HCT116 (cell line): ENCODE results near the gene PGA4. TPM values are rescaled to one million over a fixed set of nuclear protein-coding genes. Genes with fewer than 3 reads are reported as not detected.

Source experiments
- ATAC-seq: fragments of 200-7000 bp; cut with Tn5 transposase; 2 replicates; pipeline ENCODE4 v1.9.1; 2020; ENCODE audit warnings: mild to moderate bottlenecking, moderate library complexity
- BruUV-seq: library from RNA; stranded (reverse); fragments of 400-500 nt; replicated peaks from 2 replicates; lab custom pipeline; 2021; lab: Mats Ljungman, UMichigan
- CTCF ChIA-PET: fragments of 300-600 bp; sonication (Branson Sonifier 250); formaldehyde crosslinking; loops from one replicate; lab custom pipeline; 2021; ENCODE audit warnings: antibody characterized with exemption; lab: Charles Lee
- POLR2A ChIA-PET: fragments of 300-600, 350-600 bp; sonication (Branson Sonifier 250); formaldehyde crosslinking; loops from one replicate; lab custom pipeline; 2021; ENCODE audit warnings: antibody characterized with exemption; lab: Charles Lee
- RAD21 ChIA-PET, 2 experiments: fragments of 300-600 bp; sonication (Branson Sonifier 250); formaldehyde crosslinking; loops; one replicate each; lab custom pipeline; 2023; ENCODE audit warnings: low total read pairs in 2 of 2; ENCODE audit not compliant: uncharacterized antibody in 2 of 2, unreplicated experiment in 2 of 2, low non-redundant PET in 1 of 2; lab: Charles Lee
- DNase-seq: peaks from one replicate; pipeline ENCODE4 v3.0.0-alpha.2; 2010; ENCODE audit warnings: low read depth, low spot score
- H2AFZ ChIP-seq: fragments of 200-600 bp; shearing (Covaris generic), sonication (generic); 2 replicates; pipeline ENCODE4 v1.6.1; 2017; ENCODE audit warnings: low read depth, mixed run types, mixed read lengths, antibody characterized with exemption, low read length; ENCODE audit not compliant: poor library complexity, severe bottlenecking
- H3K27ac ChIP-seq: 2 replicates; pipeline ENCODE4 v1.5.1; 2012; ENCODE audit warnings: low read depth, low read length
- H3K27me3 ChIP-seq: fragments of 200-600 bp; sonication (generic); 2 replicates; pipeline ENCODE4 v1.6.1; 2016; ENCODE audit warnings: mixed run types, low read length, mixed read lengths; ENCODE audit not compliant: insufficient read depth
- H3K36me3 ChIP-seq, 2 experiments: fragments of 200-500 bp in 1 of 2; fragments of 200-600 bp in 1 of 2; sonication (Bioruptor generic) in 1 of 2; sonication (generic) in 1 of 2; 2 replicates each; pipeline versions ENCODE4 v1.5.1 to v1.6.1; 2014 to 2016; ENCODE audit warnings: low read length in 2 of 2, inconsistent platforms in 1 of 2, mixed read lengths in 1 of 2, mixed run types in 1 of 2; ENCODE audit not compliant: insufficient read depth in 2 of 2, control insufficient read depth in 1 of 2
- H3K4me1 ChIP-seq, 2 experiments: fragments of 200-600 bp in 1 of 2; sonication (generic) in 1 of 2; 2 replicates each; pipeline versions ENCODE4 v1.5.1 to v1.6.1; 2012 to 2017; ENCODE audit warnings: low read length in 2 of 2, inconsistent platforms in 1 of 2, mild to moderate bottlenecking in 1 of 2, mixed read lengths in 1 of 2, mixed run types in 1 of 2, moderate library complexity in 1 of 2; ENCODE audit not compliant: insufficient read depth in 2 of 2, control insufficient read depth in 1 of 2
- H3K4me2 ChIP-seq: fragments of 200-600 bp; sonication (generic); 2 replicates; pipeline ENCODE4 v1.6.1; 2017; ENCODE audit warnings: mixed run types, low read length, mixed read lengths
- H3K4me3 ChIP-seq, 2 experiments: fragments of 200-600 bp in 1 of 2; sonication (generic) in 1 of 2; replicated peaks in 1 of 2; 2 replicates each; pipeline ENCODE4 v1.5.1; 2011 to 2016; ENCODE audit warnings: low read length in 2 of 2, control low read depth in 1 of 2, low read depth in 1 of 2, mild to moderate bottlenecking in 1 of 2, mixed read lengths in 1 of 2, mixed run types in 1 of 2
- H3K79me2 ChIP-seq: fragments of 200-600 bp; sonication (generic); 2 replicates; pipeline ENCODE4 v1.6.1; 2017; ENCODE audit warnings: mild to moderate bottlenecking, mixed run types, low read length, moderate library complexity, mixed read lengths; ENCODE audit not compliant: insufficient read depth
- H3K9ac ChIP-seq: fragments of 200-600 bp; sonication (generic); 2 replicates; pipeline ENCODE4 v1.6.1; 2016; ENCODE audit warnings: low read length, mixed read lengths
- H3K9me2 ChIP-seq: fragments of 200-600 bp; sonication (generic), shearing (Covaris generic); 2 replicates; pipeline ENCODE4 v1.6.1; 2017; ENCODE audit warnings: mixed run types, mild to moderate bottlenecking, moderate library complexity; ENCODE audit not compliant: insufficient read depth
- H3K9me3 ChIP-seq, 2 experiments: fragments of 200-500 bp in 1 of 2; fragments of 200-600 bp in 1 of 2; sonication (Bioruptor generic) in 1 of 2; sonication (generic) in 1 of 2; 2 replicates each; pipeline ENCODE4 v1.6.1; 2014 to 2017; ENCODE audit warnings: low read length in 2 of 2, mixed read lengths in 2 of 2, inconsistent platforms in 1 of 2, low read depth in 1 of 2, mild to moderate bottlenecking in 1 of 2, mixed run types in 1 of 2, moderate library complexity in 1 of 2; ENCODE audit not compliant: control insufficient read depth in 1 of 2, insufficient read depth in 1 of 2
- H4K20me1 ChIP-seq: fragments of 200-600 bp; sonication (generic), shearing (Covaris generic); 2 replicates; pipeline ENCODE4 v1.6.1; 2017; ENCODE audit warnings: mixed run types, mild to moderate bottlenecking, moderate library complexity; ENCODE audit not compliant: insufficient read depth
- CBX3 ChIP-seq: IDR thresholded peaks from 2 replicates; pipeline ENCODE4 v1.6.1; 2012; ENCODE audit warnings: low read depth
- CEBPB ChIP-seq: IDR thresholded peaks from 2 replicates; pipeline ENCODE4 v1.6.1; 2012; ENCODE audit warnings: low read depth
- REST ChIP-seq: IDR thresholded peaks from 2 replicates; pipeline ENCODE4 v1.6.1; 2012; ENCODE audit warnings: low read depth
- TCF7L2 ChIP-seq: IDR thresholded peaks from 2 replicates; pipeline ENCODE4 v1.7.0; 2011; ENCODE audit warnings: borderline replicate concordance, inconsistent platforms; ENCODE audit not compliant: insufficient read depth, insufficient read length; ENCODE audit errors: extremely low read depth
- ZFX ChIP-seq: fragments of 450-650 bp; IDR thresholded peaks from 2 replicates; pipeline ENCODE4 v1.6.1; 2017
- ZNF274 ChIP-seq: fragments of 200-500 bp; sonication (Bioruptor generic); IDR thresholded peaks from 2 replicates; pipeline ENCODE4 v1.6.1; 2014; ENCODE audit warnings: mild to moderate bottlenecking, low read depth, low read length, inconsistent platforms
- intact Hi-C: fragments of 100-400 bp; cut with micrococcal nuclease; formaldehyde crosslinking; loops from 2 replicates; pipeline ENCODE4 v1.10.0; 2022
- total RNA-seq: library from RNA; stranded (reverse); gene quantifications from one replicate; pipeline ENCODE4 v1.2.1, GENCODE V29; 2021; ENCODE audit not compliant: unreplicated experiment
- TF ChIP-seq, protein P1 (sequence below): IDR thresholded peaks from 2 replicates; pipeline ENCODE4 v1.6.1; 2011; ENCODE audit warnings: mild to moderate bottlenecking, low read length, moderate library complexity; ENCODE audit not compliant: insufficient replicate concordance; ENCODE audit errors: extremely low read depth
- TF ChIP-seq, protein P2 (sequence below): IDR thresholded peaks from 2 replicates; pipeline ENCODE4 v1.6.1; 2012

The PGA4 gene
- total RNA-seq, 1 experiment from 2014 or later, result not detected

DNA sequence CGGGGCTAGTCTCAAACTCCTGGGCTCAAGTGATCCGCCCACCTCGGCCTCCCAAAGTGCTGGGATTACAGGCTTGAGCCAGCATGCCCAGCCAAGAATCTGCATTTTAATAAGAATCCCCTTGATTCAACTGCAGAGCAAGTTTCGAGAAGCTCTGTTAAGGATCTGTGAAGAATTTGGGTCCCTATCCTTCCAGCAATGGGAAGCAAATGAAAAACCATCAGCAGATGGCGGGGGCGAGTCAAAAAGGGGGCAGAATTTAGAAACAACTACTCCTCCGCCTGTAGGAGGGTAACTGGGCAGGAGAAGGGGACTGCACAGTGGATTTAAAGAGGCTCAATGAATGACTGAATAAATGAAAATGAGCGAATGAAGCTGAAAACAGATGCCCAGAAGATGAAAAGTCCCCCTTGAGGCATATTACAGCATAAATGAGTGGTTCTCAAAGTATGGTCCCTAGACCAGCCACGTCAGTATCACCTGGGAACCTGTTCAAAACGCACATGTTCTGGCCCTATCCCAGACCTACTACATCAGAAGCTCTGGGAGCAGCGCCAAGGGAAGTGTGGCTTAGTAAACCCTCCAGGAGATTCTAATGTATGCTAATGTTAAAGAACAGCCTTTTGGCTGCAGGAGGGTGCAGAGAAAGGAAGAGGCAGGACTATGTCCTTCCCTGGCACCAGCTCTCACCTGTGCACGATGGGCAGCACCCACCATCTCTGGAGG is 58.0 kb downstream of the PGA4 start:
- DNase-seq (no peak), ATAC-seq (no peak)
- no peak overlapping the region for H3K4me3 ChIP-seq
- H3K27ac ChIP-seq, result no peak overlapping the region
- no peak for TF ChIP-seq TCF7L2
- no peak for TF ChIP-seq ZFX
- TF ChIP-seq CBX3, result no peak
- TF ChIP-seq, protein P1, sequence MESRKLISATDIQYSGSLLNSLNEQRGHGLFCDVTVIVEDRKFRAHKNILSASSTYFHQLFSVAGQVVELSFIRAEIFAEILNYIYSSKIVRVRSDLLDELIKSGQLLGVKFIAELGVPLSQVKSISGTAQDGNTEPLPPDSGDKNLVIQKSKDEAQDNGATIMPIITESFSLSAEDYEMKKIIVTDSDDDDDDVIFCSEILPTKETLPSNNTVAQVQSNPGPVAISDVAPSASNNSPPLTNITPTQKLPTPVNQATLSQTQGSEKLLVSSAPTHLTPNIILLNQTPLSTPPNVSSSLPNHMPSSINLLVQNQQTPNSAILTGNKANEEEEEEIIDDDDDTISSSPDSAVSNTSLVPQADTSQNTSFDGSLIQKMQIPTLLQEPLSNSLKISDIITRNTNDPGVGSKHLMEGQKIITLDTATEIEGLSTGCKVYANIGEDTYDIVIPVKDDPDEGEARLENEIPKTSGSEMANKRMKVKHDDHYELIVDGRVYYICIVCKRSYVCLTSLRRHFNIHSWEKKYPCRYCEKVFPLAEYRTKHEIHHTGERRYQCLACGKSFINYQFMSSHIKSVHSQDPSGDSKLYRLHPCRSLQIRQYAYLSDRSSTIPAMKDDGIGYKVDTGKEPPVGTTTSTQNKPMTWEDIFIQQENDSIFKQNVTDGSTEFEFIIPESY, result no peak
- TF ChIP-seq REST, result no peak
- TF ChIP-seq ZNF274, result no peak
- no peak for TF ChIP-seq CEBPB
- TF ChIP-seq, protein P2, sequence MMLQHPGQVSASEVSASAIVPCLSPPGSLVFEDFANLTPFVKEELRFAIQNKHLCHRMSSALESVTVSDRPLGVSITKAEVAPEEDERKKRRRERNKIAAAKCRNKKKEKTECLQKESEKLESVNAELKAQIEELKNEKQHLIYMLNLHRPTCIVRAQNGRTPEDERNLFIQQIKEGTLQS, result no peak
- POLR2A ChIA-PET, result no interaction called here
- H3K9ac ChIP-seq, result no peak overlapping the region
- H3K9me3 ChIP-seq, result no peaks in the 10 kb centered on the region
- CTCF ChIA-PET, result no interaction called here
- H2AFZ ChIP-seq, result no peak overlapping the region
- RAD21 ChIA-PET, result no interaction called here
- no peaks in the 10 kb centered on the region for H3K27me3 ChIP-seq
- no peaks in the 10 kb centered on the region for H3K79me2 ChIP-seq
- peaks cover 0 to 7% of the 10 kb centered on the region in 2 experiments; a peak in 2 of 4 replicates for H3K4me1 ChIP-seq
- no TSS peak for BruUV-seq
- no peaks in the 10 kb centered on the region for H3K9me2 ChIP-seq
- no peaks in the 10 kb centered on the region for H3K36me3 ChIP-seq
- intact Hi-C loops, result no loop called here
- H3K4me2 ChIP-seq, result no peak overlapping the region
- H4K20me1 ChIP-seq, result no peaks in the 10 kb centered on the region
